Vagina (tissue), 2 donors: Measurements from ENCODE around the gene IFT81. TPM values are rescaled to one million over a fixed set of nuclear protein-coding genes. Genes with fewer than 3 reads are reported as not detected.
A peak's percentile ranks its signal among the peaks of the same experiment; 100 is the strongest.

Experiments
- DNase-seq, 2 donors: peaks; one replicate each; pipeline ENCODE4 v3.0.0-alpha.2; 2017; ENCODE audit errors: extremely low spot score in 2 of 2
- H3K27ac ChIP-seq: fragments of 200-600 bp; sonication (generic); one replicate; pipeline ENCODE4 v1.5.1; 2019
- H3K27me3 ChIP-seq: fragments of 200-600 bp; sonication (generic); one replicate; pipeline ENCODE4 v1.5.1; 2019
- H3K36me3 ChIP-seq, 2 donors: fragments of 200-600 bp; sonication (generic); one replicate each; pipeline ENCODE4 v1.5.1; 2017 to 2019
- H3K4me1 ChIP-seq: fragments of 200-600 bp; sonication (generic); one replicate; pipeline ENCODE4 v1.5.1; 2019
- H3K4me3 ChIP-seq, 2 donors: fragments of 200-600 bp; sonication (generic); 1 replicate in 1 of 2; 2 replicates in 1 of 2; pipeline ENCODE4 v1.5.1; 2016 to 2019
- H3K9me3 ChIP-seq: fragments of 200-600 bp; sonication (generic); one replicate; pipeline ENCODE4 v1.5.1; 2019
- CTCF ChIP-seq, 3 experiments: fragments of 450-650 bp in 2 of 3; fragments of 200-600 bp in 1 of 3; sonication (generic) in 1 of 3; IDR thresholded peaks; one replicate each; pipeline ENCODE4 v1.5.1; 2017 to 2019; ENCODE audit warnings: antibody characterized with exemption in 3 of 3, mild to moderate bottlenecking in 2 of 3, moderate library complexity in 2 of 3
- POLR2A ChIP-seq, 2 donors: fragments of 450-650 bp; IDR thresholded peaks; one replicate each; pipeline ENCODE4 v1.6.1; 2017; ENCODE audit warnings: antibody characterized with exemption in 2 of 2, mild to moderate bottlenecking in 2 of 2, moderate library complexity in 2 of 2
- POLR2AphosphoS5 ChIP-seq, 2 donors: sonication (generic); formaldehyde crosslinking; IDR thresholded peaks; one replicate each; pipeline ENCODE4 v1.9.0; 2017; ENCODE audit warnings: antibody characterized with exemption in 2 of 2, mild to moderate bottlenecking in 2 of 2, low read depth in 1 of 2; ENCODE audit not compliant: insufficient read depth in 1 of 2
- intact Hi-C: fragments of 100-400 bp; cut with DNase I; formaldehyde crosslinking; loops from one replicate; pipeline ENCODE4 v1.15.1; 2023
- total RNA-seq: library from RNA; depleted of rRNA; stranded (reverse); fragments of >200 nt; gene quantifications from one replicate; pipeline ENCODE4 v1.2.3, GENCODE V29; 2016

Gene IFT81
- total RNA-seq, 1 donor from 2014 or later, result 18.2 TPM

DNA sequence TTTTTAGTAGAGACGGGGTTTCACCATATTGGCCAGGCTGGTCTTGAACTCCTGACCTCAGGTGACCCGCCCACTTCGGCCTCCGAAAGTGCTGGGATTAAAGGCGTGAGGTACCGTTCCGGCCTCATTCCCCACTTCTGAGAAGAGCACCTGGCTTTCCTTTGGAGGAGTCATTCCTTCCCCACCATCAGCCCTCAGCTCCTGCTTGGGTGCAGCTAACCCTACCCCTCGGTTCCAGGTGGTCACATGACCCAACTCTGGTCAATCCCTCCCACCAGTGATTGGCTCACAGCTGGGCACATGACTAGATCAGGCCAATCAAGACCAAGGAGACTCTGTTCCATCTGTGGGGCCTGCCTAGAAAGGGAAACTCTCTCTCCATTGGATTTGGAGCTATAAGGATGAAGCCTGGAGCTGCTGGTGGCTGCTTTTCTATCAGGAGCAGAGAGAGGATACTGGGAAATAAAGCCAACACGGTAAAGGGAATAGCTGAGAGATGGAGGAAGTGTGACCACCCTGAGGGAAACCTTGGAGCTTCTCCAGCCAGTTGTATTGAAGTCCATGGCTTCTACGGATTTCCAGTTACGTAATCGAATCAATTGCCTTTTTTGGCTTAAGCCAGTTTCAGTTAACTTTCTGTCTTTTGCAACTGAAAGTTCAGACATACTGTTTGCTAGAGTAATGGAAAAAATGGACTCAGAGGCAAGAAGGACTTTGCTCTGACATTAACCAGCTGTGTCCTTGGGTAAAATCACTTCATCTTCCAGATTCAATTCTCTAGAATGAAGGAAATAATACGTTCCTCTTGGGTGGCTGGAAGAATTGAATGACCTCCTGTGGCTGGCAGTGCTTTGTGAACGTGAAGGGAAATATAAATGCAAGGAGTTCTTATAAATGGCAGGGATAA, 19.7 kb upstream of the IFT81 start:
- H3K27me3 ChIP-seq, result no peaks in the 10 kb centered on the region
- DNase-seq, result no peak
- TF ChIP-seq POLR2AphosphoS5 (IDR thresholded peaks at IDR 0.05; ENCODE audit: insufficient read depth in 1 of 2, low read depth in 1 of 2), result peak; percentile 14 to 38
- no peak for TF ChIP-seq POLR2A (IDR thresholded peaks at IDR 0.05)
- no peaks in the 10 kb centered on the region for H3K9me3 ChIP-seq
- peak overlapping the region; percentile 38 for H3K27ac ChIP-seq
- peaks cover 36% of the 10 kb centered on the region for H3K4me1 ChIP-seq
- H3K4me3 ChIP-seq, result no peak overlapping the region
- no peaks in the 10 kb centered on the region for H3K36me3 ChIP-seq
- intact Hi-C loops, result loop anchor here (5.0 kb wide), 3 partner anchors 118 to 328 kb away; partner anchors contain the start of gene ATP2A2

- H3K4me3 ChIP-seq, result no peak overlapping the region
- intact Hi-C loops, result loop anchor here (5.0 kb wide), 2 partner anchors 117 to 177 kb away; partner anchors contain the start of gene ATP2A2
- H3K9me3 ChIP-seq, result no peaks in the 10 kb centered on the region
- H3K27me3 ChIP-seq, result no peaks in the 10 kb centered on the region
- H3K27ac ChIP-seq, result peak overlapping the region; percentile 38
- DNase-seq, result no peak
- H3K36me3 ChIP-seq, result no peaks in the 10 kb centered on the region
- H3K4me1 ChIP-seq, result peaks cover 43% of the 10 kb centered on the region
- TF ChIP-seq POLR2AphosphoS5 (IDR thresholded peaks at IDR 0.05; ENCODE audit: insufficient read depth in 1 of 2, low read depth in 1 of 2) (no peak), CTCF (IDR thresholded peaks at IDR 0.05) (no peak), POLR2A (IDR thresholded peaks at IDR 0.05) (no peak)
These were observed 19.0 kb upstream of the IFT81 start for GRCh38 chr12:110105159-110105558.

GRCh38 chr12:110105986-110106385, 18.2 kb upstream of the IFT81 start:
- Histone ChIP-seq H3K27me3 (no peaks in the 10 kb centered on the region), H3K9me3 (no peaks in the 10 kb centered on the region), H3K36me3 (no peaks in the 10 kb centered on the region), H3K4me3 (no peak overlapping the region), H3K27ac (no peak overlapping the region), H3K4me1 (peaks cover 50% of the 10 kb centered on the region)
- intact Hi-C loops, result loop anchor here (5.0 kb wide), 2 partner anchors 116 to 176 kb away; partner anchors contain the start of gene ATP2A2
- DNase-seq, result no peak
- TF ChIP-seq CTCF (IDR thresholded peaks at IDR 0.05) (no peak), POLR2AphosphoS5 (IDR thresholded peaks at IDR 0.05; ENCODE audit: insufficient read depth in 1 of 2, low read depth in 1 of 2) (no peak), POLR2A (IDR thresholded peaks at IDR 0.05) (no peak)

GRCh38 chr12:110107369-110108281, 16.5 kb upstream of the IFT81 start:
- DNase-seq, result no peak
- Histone ChIP-seq H3K27me3 (no peaks in the 10 kb centered on the region), H3K4me1 (peaks cover 59% of the 10 kb centered on the region), H3K36me3 (no peaks in the 10 kb centered on the region), H3K4me3 (no peak overlapping the region), H3K27ac (peak overlapping the region; percentile 80), H3K9me3 (no peaks in the 10 kb centered on the region)
- TF ChIP-seq POLR2AphosphoS5 (IDR thresholded peaks at IDR 0.05; ENCODE audit: insufficient read depth in 1 of 2, low read depth in 1 of 2) (peak in 1 of 2 donors; percentile 22), POLR2A (IDR thresholded peaks at IDR 0.05) (no peak), CTCF (IDR thresholded peaks at IDR 0.05) (no peak)
- intact Hi-C loops, result loop anchor here (5.0 kb wide), 2 partner anchors 115 to 175 kb away; partner anchors contain the start of gene ATP2A2
